CD4-positive, CD25-positive, alpha-beta regulatory T cell (primary cell): ENCODE measurements around the gene LTB4R. TPM values are rescaled to one million over a fixed set of nuclear protein-coding genes. Genes with fewer than 3 reads are reported as not detected.

Source experiments
- ATAC-seq, 2 donors: fragments of 150-1000 bp; cut with Tn5 transposase; one replicate each; pipeline ENCODE4 v1.10.0; 2021; ENCODE audit warnings: low read depth in 2 of 2, moderate number of reproducible peaks in 2 of 2, moderate library complexity in 1 of 2
- DNase-seq, 3 donors: peaks; one replicate each; pipeline versions ENCODE4 v3.0.0 to v3.0.0-alpha.2; 2012 to 2022; ENCODE audit warnings: mixed read lengths in 1 of 3
- H3K27ac ChIP-seq: one replicate; pipeline ENCODE4 v1.7.0; 2013; ENCODE audit warnings: mild to moderate bottlenecking, low read length; ENCODE audit not compliant: insufficient read depth, poor library complexity, severe bottlenecking
- H3K27me3 ChIP-seq: one replicate; pipeline ENCODE4 v1.7.0; 2013; ENCODE audit warnings: low read length; ENCODE audit not compliant: control insufficient read depth, insufficient read depth
- H3K36me3 ChIP-seq: one replicate; pipeline ENCODE4 v1.7.0; 2013; ENCODE audit warnings: mild to moderate bottlenecking, low read length, moderate library complexity; ENCODE audit not compliant: control insufficient read depth, insufficient read depth
- H3K4me1 ChIP-seq: 2 replicates; pipeline ENCODE4 v1.7.0; 2013; ENCODE audit warnings: mild to moderate bottlenecking, low read length; ENCODE audit not compliant: insufficient read depth, control insufficient read depth, poor library complexity, severe bottlenecking
- H3K4me3 ChIP-seq: one replicate; pipeline ENCODE4 v1.7.0; 2013; ENCODE audit warnings: low read depth, mild to moderate bottlenecking, low read length, moderate library complexity
- H3K9me3 ChIP-seq, 2 experiments: 1 replicate in 1 of 2; 2 replicates in 1 of 2; pipeline ENCODE4 v1.7.0; 2013; ENCODE audit warnings: low read length in 2 of 2, mild to moderate bottlenecking in 1 of 2, moderate library complexity in 1 of 2; ENCODE audit not compliant: control insufficient read depth in 2 of 2
- H3K27ac Mint-ChIP-seq, 3 donors: one replicate each; pipeline ENCODE4 v1.8.0; 2020 to 2022; ENCODE audit warnings: mild to moderate bottlenecking in 3 of 3, mixed read lengths in 3 of 3, moderate library complexity in 2 of 3
- H3K27me3 Mint-ChIP-seq: one replicate; pipeline ENCODE4 v1.8.0; 2022; ENCODE audit warnings: mild to moderate bottlenecking, mixed read lengths
- H3K36me3 Mint-ChIP-seq: one replicate; pipeline ENCODE4 v1.8.0; 2020; ENCODE audit warnings: mixed read lengths
- H3K4me1 Mint-ChIP-seq, 4 donors: one replicate each; pipeline ENCODE4 v1.8.0; 2020 to 2022; ENCODE audit warnings: mixed read lengths in 4 of 4, mild to moderate bottlenecking in 1 of 4
- H3K4me3 Mint-ChIP-seq, 4 donors: one replicate each; pipeline ENCODE4 v1.8.0; 2020 to 2022; ENCODE audit warnings: mild to moderate bottlenecking in 4 of 4, mixed read lengths in 4 of 4, moderate library complexity in 3 of 4
- H3K9me3 Mint-ChIP-seq, 7 donors: one replicate each; pipeline ENCODE4 v1.8.0; 2020 to 2022; ENCODE audit warnings: mixed read lengths in 7 of 7, mild to moderate bottlenecking in 3 of 7, moderate library complexity in 2 of 7
- polyA plus RNA-seq, 4 donors: library from polyadenylated mRNA; unstranded; fragments of 300-500 nt; fragmentation: Illumina TruSeq; gene quantifications; one replicate each; pipeline ENCODE4 v1.2.3, GENCODE V29; 2021
- total RNA-seq: library from RNA; stranded (reverse); gene quantifications from one replicate; pipeline ENCODE4 v1.2.3, GENCODE V29; 2022

The LTB4R gene
- 17.5 TPM for total RNA-seq
- polyA plus RNA-seq: 1 to 10 TPM; 3.5 to 7.8 (median 6.3) TPM

- Histone ChIP-seq H3K9me3 (no peaks in the 10 kb centered on the region), H3K4me3 (peak within 1 kb of the TSS; percentile 44)
- peaks cover 13% of the 10 kb centered on the region for H3K36me3 Mint-ChIP-seq
These were observed at the start of gene LTB4R for GRCh38 chr14:24310646-24311604. LTB4R (plus strand) TSS chr14:24311502; CDS start chr14:24315652, 4,150 bp downstream.

GRCh38 chr14:24261969-24262327 lies 49.4 kb upstream of the LTB4R start:
- no peak overlapping the region for H3K4me3 Mint-ChIP-seq
- H3K27ac ChIP-seq: no peak overlapping the region
- peaks cover 24% of the 10 kb centered on the region for H3K36me3 Mint-ChIP-seq
- H3K36me3 ChIP-seq: peaks cover 13% of the 10 kb centered on the region
- no peaks in the 10 kb centered on the region for H3K4me1 ChIP-seq
- H3K9me3 ChIP-seq: no peaks in the 10 kb centered on the region
- DNase-seq (no peak), ATAC-seq (no peak)
- no peak overlapping the region for H3K27ac Mint-ChIP-seq
- H3K9me3 Mint-ChIP-seq: no peaks in the 10 kb centered on the region
- peaks cover 0 to 4% (median 1%) of the 10 kb centered on the region in 4 donors for H3K4me1 Mint-ChIP-seq
- no peaks in the 10 kb centered on the region for H3K27me3 Mint-ChIP-seq
- H3K27me3 ChIP-seq: no peaks in the 10 kb centered on the region
- no peak overlapping the region for H3K4me3 ChIP-seq

More at GRCh38 chr14:24310646-24311604, at the start of gene LTB4R:
- Histone ChIP-seq H3K27me3 (no peaks in the 10 kb centered on the region), H3K27ac (peak within 1 kb of the TSS; percentile 82), H3K4me1 (peaks cover 66% of the 10 kb centered on the region), H3K36me3 (peaks cover 13% of the 10 kb centered on the region)
- Mint-ChIP-seq H3K4me1 (peaks cover 26 to 77% (median 52%) of the 10 kb centered on the region in 4 donors), H3K9me3 (no peaks in the 10 kb centered on the region), H3K27ac (peak within 1 kb of the TSS; percentile 87 to 96 (median 90)), H3K4me3 (peak within 1 kb of the TSS; percentile 64 to 91 (median 86)), H3K27me3 (no peaks in the 10 kb centered on the region)
- ATAC-seq (peak; percentile 89 to 90), DNase-seq (peak; percentile 64 to 81 (median 77))

- DNase-seq (no peak), ATAC-seq (no peak)
- H3K9me3 ChIP-seq: no peaks in the 10 kb centered on the region
- no peaks in the 10 kb centered on the region for H3K27me3 Mint-ChIP-seq
- H3K4me1 Mint-ChIP-seq: peaks cover 0 to 7% (median 0%) of the 10 kb centered on the region in 4 donors
- peaks cover 29% of the 10 kb centered on the region for H3K36me3 Mint-ChIP-seq
- peaks cover 19% of the 10 kb centered on the region for H3K36me3 ChIP-seq
- no peak within 1 kb of the TSS for H3K4me3 ChIP-seq
- H3K27me3 ChIP-seq: no peaks in the 10 kb centered on the region
- no peak within 1 kb of the TSS for H3K27ac ChIP-seq
- H3K4me3 Mint-ChIP-seq: peak within 1 kb of the TSS in 1 of 4 donors; percentile 48
- H3K4me1 ChIP-seq: no peaks in the 10 kb centered on the region
- no peak within 1 kb of the TSS for H3K27ac Mint-ChIP-seq
- no peaks in the 10 kb centered on the region for H3K9me3 Mint-ChIP-seq
These were observed 48.2 kb upstream of the LTB4R start, which contains the start of gene TGM1 for GRCh38 chr14:24262821-24263733. TGM1 (minus strand) TSS chr14:24263177; CDS start chr14:24262352, 825 bp downstream.

- H3K4me3 Mint-ChIP-seq: no peak overlapping the region
- H3K9me3 ChIP-seq: no peaks in the 10 kb centered on the region
- no peak overlapping the region for H3K27ac ChIP-seq
- ATAC-seq (no peak), DNase-seq (no peak)
- no peak overlapping the region for H3K27ac Mint-ChIP-seq
- no peaks in the 10 kb centered on the region for H3K27me3 ChIP-seq
- H3K36me3 Mint-ChIP-seq: peaks cover 29% of the 10 kb centered on the region
- peaks cover 0 to 7% (median 0%) of the 10 kb centered on the region in 4 donors for H3K4me1 Mint-ChIP-seq
- H3K9me3 Mint-ChIP-seq: no peaks in the 10 kb centered on the region
- peaks cover 21% of the 10 kb centered on the region for H3K36me3 ChIP-seq
- H3K27me3 Mint-ChIP-seq: no peaks in the 10 kb centered on the region
- no peak overlapping the region for H3K4me3 ChIP-seq
- H3K4me1 ChIP-seq: no peaks in the 10 kb centered on the region
These were observed 47.5 kb upstream of the LTB4R start for GRCh38 chr14:24263848-24264247.

GRCh38 chr14:24264298-24264697 lies 47.0 kb upstream of the LTB4R start:
- H3K36me3 Mint-ChIP-seq: peaks cover 29% of the 10 kb centered on the region
- ATAC-seq: no peak
- peaks cover 26% of the 10 kb centered on the region for H3K36me3 ChIP-seq

GRCh38 chr14:24266344-24267244 lies 44.7 kb upstream of the LTB4R start:
- Mint-ChIP-seq H3K36me3 (peaks cover 25% of the 10 kb centered on the region), H3K4me1 (peaks cover 6 to 20% (median 8%) of the 10 kb centered on the region in 4 donors), H3K27ac (peak overlapping the region in 2 of 3 donors; percentile 75 to 96), H3K27me3 (no peaks in the 10 kb centered on the region), H3K4me3 (peak overlapping the region in 2 of 4 donors; percentile 24 to 66), H3K9me3 (no peaks in the 10 kb centered on the region)
- DNase-seq (no peak), ATAC-seq (no peak)
- H3K27ac ChIP-seq: no peak overlapping the region
- peaks cover 26% of the 10 kb centered on the region for H3K36me3 ChIP-seq
- H3K4me3 ChIP-seq: no peak overlapping the region
- peaks cover 8% of the 10 kb centered on the region for H3K4me1 ChIP-seq
- H3K9me3 ChIP-seq: no peaks in the 10 kb centered on the region
- H3K27me3 ChIP-seq: no peaks in the 10 kb centered on the region

More at GRCh38 chr14:24264298-24264697, 47.0 kb upstream of the LTB4R start:
- H3K27ac Mint-ChIP-seq: peak overlapping the region in 1 of 3 donors; percentile 85
- H3K4me3 Mint-ChIP-seq: no peak overlapping the region
- H3K27me3 Mint-ChIP-seq: no peaks in the 10 kb centered on the region
- Histone ChIP-seq H3K4me1 (no peaks in the 10 kb centered on the region), H3K9me3 (no peaks in the 10 kb centered on the region), H3K27ac (no peak overlapping the region), H3K4me3 (no peak overlapping the region), H3K27me3 (no peaks in the 10 kb centered on the region)
- DNase-seq: no peak
- H3K4me1 Mint-ChIP-seq: peaks cover 0 to 7% (median 0%) of the 10 kb centered on the region in 4 donors
- no peaks in the 10 kb centered on the region for H3K9me3 Mint-ChIP-seq
